HEK293 (cell line): Measurements from ENCODE around the gene NOP9.

Experiments
- BCL11A ChIP-seq: fragments of 450-650 bp; formaldehyde crosslinking; IDR thresholded peaks from 2 replicates; pipeline ENCODE4 v1.5.1; 2016; ENCODE audit warnings: low read depth, missing biosample characterization, missing genetic modification characterization
- IKZF3 ChIP-seq: fragments of 450-650 bp; IDR thresholded peaks from 2 replicates; pipeline ENCODE4 v1.5.0; 2018; ENCODE audit warnings: missing biosample characterization, mild to moderate bottlenecking, missing genetic modification characterization, moderate library complexity
- KLF8 ChIP-seq: fragments of 450-650 bp; formaldehyde crosslinking; IDR thresholded peaks from 2 replicates; pipeline ENCODE4 v1.5.1; 2016; ENCODE audit warnings: missing biosample characterization, missing genetic modification characterization
- YY1 ChIP-seq: fragments of 450-650 bp; formaldehyde crosslinking; IDR thresholded peaks from 2 replicates; pipeline ENCODE4 v1.5.1; 2018; ENCODE audit warnings: missing biosample characterization, missing genetic modification characterization
- ZFHX2 ChIP-seq: fragments of 450-650 bp; formaldehyde crosslinking; conservative IDR thresholded peaks from 2 replicates; pipeline ENCODE4 v1.5.1; 2016; ENCODE audit warnings: missing biosample characterization, missing genetic modification characterization
- ZNF391 ChIP-seq: fragments of 450-650 bp; formaldehyde crosslinking; IDR thresholded peaks from 2 replicates; pipeline ENCODE4 v1.5.1; 2016; ENCODE audit warnings: low read depth, missing biosample characterization, missing genetic modification characterization, borderline replicate concordance
- ZNF510 ChIP-seq: fragments of 450-650 bp; formaldehyde crosslinking; IDR thresholded peaks from 2 replicates; pipeline ENCODE4 v1.5.1; 2018; ENCODE audit warnings: mild to moderate bottlenecking, missing genetic modification characterization, missing biosample characterization; ENCODE audit not compliant: insufficient replicate concordance
- ZNF621 ChIP-seq: fragments of 450-650 bp; formaldehyde crosslinking; IDR thresholded peaks from 2 replicates; pipeline ENCODE4 v1.5.1; 2017; ENCODE audit warnings: missing biosample characterization, missing genetic modification characterization
- ZNF660 ChIP-seq: fragments of 450-650 bp; IDR thresholded peaks from 2 replicates; pipeline ENCODE4 v1.5.1; 2018; ENCODE audit warnings: missing biosample characterization, mild to moderate bottlenecking, missing genetic modification characterization
- TF ChIP-seq, protein P1 (sequence below): fragments of 450-650 bp; formaldehyde crosslinking; IDR thresholded peaks from 2 replicates; pipeline ENCODE4 v1.5.1; 2016; ENCODE audit warnings: missing biosample characterization, missing genetic modification characterization
- TF ChIP-seq, protein P2 (sequence below): fragments of 450-650 bp; formaldehyde crosslinking; IDR thresholded peaks from 2 replicates; pipeline ENCODE4 v1.5.1; 2016; ENCODE audit warnings: missing biosample characterization, missing genetic modification characterization
- TF ChIP-seq, protein P3 (sequence below): fragments of 450-650 bp; formaldehyde crosslinking; IDR thresholded peaks from 2 replicates; pipeline ENCODE4 v1.5.1; 2016; ENCODE audit warnings: missing biosample characterization, missing genetic modification characterization

DNA sequence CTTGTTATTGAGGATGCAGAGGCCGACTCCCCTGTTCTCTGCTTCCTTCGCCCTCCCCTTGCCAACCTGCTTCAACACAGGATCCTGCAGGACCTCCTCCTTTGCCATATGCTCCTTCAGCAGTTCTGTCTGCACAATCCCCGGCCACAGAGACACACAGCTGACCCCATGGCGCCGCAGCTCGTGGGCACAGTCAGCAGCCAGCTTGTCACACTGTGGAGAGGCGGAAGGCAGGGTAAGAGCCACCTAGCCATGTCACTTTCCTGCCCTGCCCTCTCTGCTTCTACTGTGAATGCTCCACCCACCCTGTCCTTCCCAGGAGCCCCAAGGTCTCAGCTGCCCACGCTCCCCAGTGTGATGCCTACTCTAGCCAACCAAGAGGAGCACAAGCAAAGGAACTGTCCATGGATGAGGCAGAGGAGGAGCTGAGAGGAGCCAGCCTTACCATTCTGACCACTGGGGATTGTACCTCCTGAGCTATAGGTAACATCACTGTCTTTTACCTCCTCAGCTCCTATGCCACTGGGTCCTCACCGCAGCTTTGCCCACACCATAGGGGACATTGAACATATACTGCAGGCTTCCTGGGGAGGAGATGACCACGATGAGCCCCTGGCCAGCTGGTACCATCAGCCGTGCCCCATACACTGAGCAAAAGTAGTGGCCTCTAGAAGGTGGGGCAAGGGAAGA is 7.4 kb upstream of the NOP9 start:
- TF ChIP-seq, protein P1, sequence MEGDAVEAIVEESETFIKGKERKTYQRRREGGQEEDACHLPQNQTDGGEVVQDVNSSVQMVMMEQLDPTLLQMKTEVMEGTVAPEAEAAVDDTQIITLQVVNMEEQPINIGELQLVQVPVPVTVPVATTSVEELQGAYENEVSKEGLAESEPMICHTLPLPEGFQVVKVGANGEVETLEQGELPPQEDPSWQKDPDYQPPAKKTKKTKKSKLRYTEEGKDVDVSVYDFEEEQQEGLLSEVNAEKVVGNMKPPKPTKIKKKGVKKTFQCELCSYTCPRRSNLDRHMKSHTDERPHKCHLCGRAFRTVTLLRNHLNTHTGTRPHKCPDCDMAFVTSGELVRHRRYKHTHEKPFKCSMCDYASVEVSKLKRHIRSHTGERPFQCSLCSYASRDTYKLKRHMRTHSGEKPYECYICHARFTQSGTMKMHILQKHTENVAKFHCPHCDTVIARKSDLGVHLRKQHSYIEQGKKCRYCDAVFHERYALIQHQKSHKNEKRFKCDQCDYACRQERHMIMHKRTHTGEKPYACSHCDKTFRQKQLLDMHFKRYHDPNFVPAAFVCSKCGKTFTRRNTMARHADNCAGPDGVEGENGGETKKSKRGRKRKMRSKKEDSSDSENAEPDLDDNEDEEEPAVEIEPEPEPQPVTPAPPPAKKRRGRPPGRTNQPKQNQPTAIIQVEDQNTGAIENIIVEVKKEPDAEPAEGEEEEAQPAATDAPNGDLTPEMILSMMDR, result no peak
- no peak for TF ChIP-seq ZNF391 (tag by site-specific recombination)
- TF ChIP-seq YY1 (tag by site-specific recombination), result no peak
- TF ChIP-seq, protein P2, sequence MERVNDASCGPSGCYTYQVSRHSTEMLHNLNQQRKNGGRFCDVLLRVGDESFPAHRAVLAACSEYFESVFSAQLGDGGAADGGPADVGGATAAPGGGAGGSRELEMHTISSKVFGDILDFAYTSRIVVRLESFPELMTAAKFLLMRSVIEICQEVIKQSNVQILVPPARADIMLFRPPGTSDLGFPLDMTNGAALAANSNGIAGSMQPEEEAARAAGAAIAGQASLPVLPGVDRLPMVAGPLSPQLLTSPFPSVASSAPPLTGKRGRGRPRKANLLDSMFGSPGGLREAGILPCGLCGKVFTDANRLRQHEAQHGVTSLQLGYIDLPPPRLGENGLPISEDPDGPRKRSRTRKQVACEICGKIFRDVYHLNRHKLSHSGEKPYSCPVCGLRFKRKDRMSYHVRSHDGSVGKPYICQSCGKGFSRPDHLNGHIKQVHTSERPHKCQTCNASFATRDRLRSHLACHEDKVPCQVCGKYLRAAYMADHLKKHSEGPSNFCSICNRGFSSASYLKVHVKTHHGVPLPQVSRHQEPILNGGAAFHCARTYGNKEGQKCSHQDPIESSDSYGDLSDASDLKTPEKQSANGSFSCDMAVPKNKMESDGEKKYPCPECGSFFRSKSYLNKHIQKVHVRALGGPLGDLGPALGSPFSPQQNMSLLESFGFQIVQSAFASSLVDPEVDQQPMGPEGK, result no peak
- no peak for TF ChIP-seq ZFHX2 (tag by site-specific recombination)
- TF ChIP-seq ZNF660, result no peak
- no peak for TF ChIP-seq KLF8
- TF ChIP-seq ZNF621, result no peak
- TF ChIP-seq, protein P3, sequence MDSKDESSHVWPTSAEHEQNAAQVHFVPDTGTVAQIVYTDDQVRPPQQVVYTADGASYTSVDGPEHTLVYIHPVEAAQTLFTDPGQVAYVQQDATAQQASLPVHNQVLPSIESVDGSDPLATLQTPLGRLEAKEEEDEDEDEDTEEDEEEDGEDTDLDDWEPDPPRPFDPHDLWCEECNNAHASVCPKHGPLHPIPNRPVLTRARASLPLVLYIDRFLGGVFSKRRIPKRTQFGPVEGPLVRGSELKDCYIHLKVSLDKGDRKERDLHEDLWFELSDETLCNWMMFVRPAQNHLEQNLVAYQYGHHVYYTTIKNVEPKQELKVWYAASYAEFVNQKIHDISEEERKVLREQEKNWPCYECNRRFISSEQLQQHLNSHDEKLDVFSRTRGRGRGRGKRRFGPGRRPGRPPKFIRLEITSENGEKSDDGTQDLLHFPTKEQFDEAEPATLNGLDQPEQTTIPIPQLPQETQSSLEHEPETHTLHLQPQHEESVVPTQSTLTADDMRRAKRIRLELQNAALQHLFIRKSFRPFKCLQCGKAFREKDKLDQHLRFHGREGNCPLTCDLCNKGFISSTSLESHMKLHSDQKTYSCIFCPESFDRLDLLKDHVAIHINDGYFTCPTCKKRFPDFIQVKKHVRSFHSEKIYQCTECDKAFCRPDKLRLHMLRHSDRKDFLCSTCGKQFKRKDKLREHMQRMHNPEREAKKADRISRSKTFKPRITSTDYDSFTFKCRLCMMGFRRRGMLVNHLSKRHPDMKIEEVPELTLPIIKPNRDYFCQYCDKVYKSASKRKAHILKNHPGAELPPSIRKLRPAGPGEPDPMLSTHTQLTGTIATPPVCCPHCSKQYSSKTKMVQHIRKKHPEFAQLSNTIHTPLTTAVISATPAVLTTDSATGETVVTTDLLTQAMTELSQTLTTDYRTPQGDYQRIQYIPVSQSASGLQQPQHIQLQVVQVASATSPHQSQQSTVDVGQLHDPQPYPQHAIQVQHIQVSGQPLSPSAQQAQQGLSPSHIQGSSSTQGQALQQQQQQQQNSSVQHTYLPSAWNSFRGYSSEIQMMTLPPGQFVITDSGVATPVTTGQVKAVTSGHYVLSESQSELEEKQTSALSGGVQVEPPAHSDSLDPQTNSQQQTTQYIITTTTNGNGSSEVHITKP, result no peak
- no peak for TF ChIP-seq ZNF510
- no peak for TF ChIP-seq IKZF3
- no peak for TF ChIP-seq BCL11A (tag by site-specific recombination)
